Umbilical cord (tissue), 2 donors: ENCODE results near the gene SEMA3A. TPM values are rescaled to one million over a fixed set of nuclear protein-coding genes. Genes with fewer than 3 reads are reported as not detected.
"Not testable (repeated sequence)": the region's sequence is repeated elsewhere in the genome, so short reads cannot be mapped to it uniquely, and the experiment has no call there.

Experiments
- DNase-seq: peaks from one replicate; pipeline ENCODE4 v3.0.0-alpha.2; 2015; ENCODE audit warnings: low spot score
- total RNA-seq: library from RNA; depleted of rRNA; stranded (reverse); fragments of >200 nt; gene quantifications from one replicate; pipeline ENCODE4 v1.2.3, GENCODE V29; 2014; ENCODE audit warnings: low replicate concordance; ENCODE audit not compliant: insufficient read depth

Gene SEMA3A
- total RNA-seq, 1 donor from 2014 or later, result 10.4 TPM

- DNase-seq, result no peak
These were observed 39.4 kb downstream of the SEMA3A start for GRCh38 chr7:84154991-84155781.

- DNase-seq, result no peak
These were observed 41.6 kb downstream of the SEMA3A start for GRCh38 chr7:84152995-84153394.

DNA sequence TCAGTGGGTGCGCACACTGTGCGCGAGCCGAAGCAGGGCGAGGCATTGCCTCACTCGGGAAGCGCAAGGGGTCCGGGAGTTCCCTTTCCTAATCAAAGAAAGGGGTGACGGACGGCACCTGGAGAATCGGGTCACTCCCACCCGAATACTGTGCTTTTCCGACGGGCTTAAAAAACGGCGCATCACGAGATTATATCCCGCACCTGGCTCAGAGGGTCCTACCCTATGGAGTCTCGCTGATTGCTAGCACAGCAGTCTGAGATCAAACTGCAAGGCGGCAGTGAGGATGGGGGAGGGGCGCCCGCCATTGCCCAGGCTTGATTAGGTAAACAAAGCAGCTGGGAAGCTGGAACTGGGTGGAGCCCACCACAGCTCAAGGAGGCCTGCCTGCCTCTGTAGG lies 44.2 kb downstream of the SEMA3A start:
- not testable (repeated sequence) for DNase-seq

GRCh38 chr7:84149573-84149972 lies 45.0 kb downstream of the SEMA3A start:
- no peak for DNase-seq

- DNase-seq, result peak; percentile 57
These were observed 48.7 kb downstream of the SEMA3A start for GRCh38 chr7:84145892-84146291.

DNA sequence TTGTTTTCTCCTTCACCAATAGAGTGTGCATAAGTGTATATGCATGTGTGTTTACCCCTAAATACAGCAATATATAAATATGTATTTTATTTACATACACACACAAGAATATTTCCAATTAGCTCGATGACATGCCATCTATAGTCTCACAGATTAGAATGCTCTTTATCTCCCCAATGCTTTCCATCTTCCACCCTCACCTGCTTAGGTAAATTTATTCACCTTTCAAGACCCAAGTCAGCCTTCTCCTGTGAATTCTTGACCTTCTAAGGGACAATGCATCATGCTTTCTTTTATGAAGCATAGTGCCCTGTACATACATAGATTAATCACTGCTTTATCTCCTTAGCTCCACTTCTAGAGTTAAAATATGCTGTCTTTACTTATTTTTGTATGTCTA lies 49.7 kb downstream of the SEMA3A start:
- no peak for DNase-seq

DNA sequence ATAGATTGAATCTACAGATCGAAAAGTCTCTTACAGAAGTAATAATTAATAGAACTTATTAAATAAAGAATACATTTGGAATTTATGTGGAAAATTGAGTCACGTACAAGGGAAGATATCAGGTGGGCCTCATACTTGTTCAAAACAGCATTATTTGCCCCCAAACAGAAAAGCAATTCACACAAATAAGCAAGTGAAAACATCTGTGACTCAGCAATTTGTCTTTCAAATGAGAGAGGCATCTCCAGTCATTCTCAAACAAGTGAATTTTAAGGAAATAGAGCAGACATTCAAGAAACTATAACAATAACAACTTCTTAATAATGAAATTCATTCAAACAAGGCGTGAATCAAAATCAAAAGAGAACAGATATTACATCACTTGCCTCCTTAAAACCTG lies 50.1 kb downstream of the SEMA3A start:
- no peak for DNase-seq

DNA sequence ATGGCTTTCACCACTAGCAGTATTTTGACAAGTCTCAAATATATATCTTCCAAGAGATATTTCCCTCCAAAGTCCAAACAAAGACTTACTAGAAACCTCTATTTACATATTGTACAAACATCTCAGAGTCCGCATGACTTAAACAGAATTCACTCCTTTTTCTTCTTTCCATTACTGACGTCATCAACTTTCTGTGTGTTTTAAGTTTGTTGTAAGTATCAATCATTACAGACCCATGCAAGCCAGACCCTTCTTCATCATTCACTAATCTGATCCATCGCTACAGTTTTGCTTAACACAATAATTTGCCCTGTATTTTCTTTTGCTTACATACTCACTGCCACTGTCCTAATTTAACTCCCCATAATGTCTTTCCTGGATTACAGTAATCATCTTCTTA lies 51.9 kb downstream of the SEMA3A start:
- no peak for DNase-seq

DNA sequence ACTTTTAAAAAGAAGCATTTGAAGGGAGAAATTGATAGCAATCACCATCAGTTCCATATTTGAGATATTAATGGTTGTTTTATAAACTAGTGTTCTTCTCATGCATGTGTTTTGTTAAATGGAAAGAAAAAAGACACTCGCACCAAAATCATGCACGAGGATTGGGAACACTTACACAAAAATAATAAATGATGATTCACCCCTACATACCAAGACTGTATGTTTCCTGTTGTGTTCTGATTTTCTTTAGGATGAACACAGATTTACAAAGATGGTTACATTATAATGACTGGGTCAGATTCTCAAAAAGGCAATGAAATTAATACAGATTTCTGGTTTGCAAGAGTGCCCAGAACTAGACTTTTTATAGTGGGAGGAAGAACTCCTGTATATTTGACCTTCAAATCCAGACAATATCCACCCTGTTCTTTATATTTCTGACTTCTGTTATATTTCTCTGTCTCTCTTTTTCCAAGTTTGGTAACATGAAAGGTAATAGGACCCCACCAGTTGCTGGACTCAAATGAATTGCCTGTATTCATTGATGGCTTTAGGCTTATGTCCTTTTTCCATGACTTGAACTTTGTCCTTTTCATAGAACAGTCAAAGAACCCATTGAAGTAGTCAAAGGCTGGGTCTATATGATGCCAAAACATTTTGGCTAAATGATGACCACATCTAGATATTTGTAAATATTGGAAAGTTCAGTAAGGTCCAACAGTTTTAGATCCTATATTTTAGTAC lies 54.4 kb downstream of the SEMA3A start:
- no peak for DNase-seq

DNA sequence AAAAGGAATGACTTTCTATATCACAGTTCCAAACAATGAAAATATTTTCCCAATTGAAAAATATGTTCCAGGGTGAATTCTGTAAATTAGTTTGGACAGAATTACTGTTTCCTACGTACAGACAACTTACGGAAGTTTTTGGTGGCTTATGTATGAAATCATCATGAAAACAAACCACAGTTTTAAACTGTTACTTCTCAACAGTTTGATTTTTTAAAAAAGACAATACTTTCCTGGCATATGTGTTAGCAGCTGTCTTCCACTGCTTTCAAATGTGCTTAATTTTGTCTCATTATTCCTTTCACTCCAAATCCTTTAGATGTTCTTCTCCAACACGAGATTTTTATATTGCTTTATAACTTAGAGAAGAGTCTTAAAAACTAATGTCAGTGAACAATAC lies 56.2 kb downstream of the SEMA3A start:
- no peak for DNase-seq

DNA sequence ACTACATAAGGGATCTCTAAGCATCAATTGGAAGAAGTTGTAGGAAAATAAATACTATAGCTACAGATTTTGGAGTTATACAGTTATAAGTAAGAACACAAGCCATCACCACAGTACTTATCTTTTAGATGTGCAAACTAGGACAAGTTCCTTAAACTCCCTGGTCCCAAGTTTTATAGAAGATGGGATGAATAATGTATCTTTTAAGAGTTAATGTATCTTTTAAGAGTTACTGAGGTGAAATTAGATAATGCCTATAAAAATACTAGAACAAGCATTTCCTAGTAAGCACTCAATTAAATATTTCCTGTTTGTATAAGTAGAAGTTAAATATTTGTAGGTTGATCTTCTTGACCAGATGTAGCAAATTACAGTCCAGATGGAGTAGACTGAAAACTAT lies 56.8 kb downstream of the SEMA3A start:
- no peak for DNase-seq

- no peak for DNase-seq
These were observed 57.8 kb downstream of the SEMA3A start for GRCh38 chr7:84136809-84137208.

GRCh38 chr7:84136336-84136735 lies 58.3 kb downstream of the SEMA3A start:
- DNase-seq, result no peak

GRCh38 chr7:84134169-84134568 lies 60.4 kb downstream of the SEMA3A start:
- DNase-seq, result no peak

GRCh38 chr7:84125654-84126053 lies 68.9 kb downstream of the SEMA3A start:
- DNase-seq, result no peak

GRCh38 chr7:84123965-84124547 lies 70.5 kb downstream of the SEMA3A start:
- DNase-seq, result no peak

DNA sequence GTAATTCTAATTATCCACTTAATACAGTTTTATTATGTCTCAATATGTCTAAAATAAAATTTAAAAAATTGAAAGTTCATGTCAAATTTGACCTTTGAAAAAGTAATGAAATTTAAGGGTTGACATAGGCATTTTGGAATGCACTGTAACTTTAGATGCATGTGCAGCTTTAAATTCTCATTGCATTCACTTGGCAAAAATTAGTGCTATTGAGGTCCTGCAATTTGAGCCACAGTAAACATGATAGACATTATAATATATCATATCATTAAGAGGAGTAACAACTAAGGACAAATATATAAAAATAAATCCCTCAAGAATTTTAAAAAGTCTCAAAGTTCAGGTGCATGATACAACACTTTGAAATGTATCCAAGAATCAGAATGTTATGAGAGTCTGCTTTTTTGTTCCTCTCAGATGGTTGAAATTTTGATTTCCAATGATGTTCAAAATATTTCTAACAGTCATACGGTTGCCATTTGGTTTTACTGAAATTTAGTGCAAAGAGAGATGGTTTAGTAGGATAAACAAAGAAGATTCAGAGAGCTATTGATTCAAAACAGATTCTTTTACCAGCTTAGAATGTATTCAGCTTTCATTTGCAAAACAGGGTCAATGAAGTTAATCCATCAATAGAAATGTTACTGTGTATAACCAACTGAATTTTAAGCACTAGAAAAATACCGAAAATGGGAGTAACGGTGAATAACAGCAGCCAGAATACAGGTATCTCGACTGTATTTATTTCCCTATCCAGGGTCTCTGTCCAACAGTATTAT lies 71.8 kb downstream of the SEMA3A start:
- no peak for DNase-seq

- DNase-seq, result no peak
These were observed 77.3 kb downstream of the SEMA3A start for GRCh38 chr7:84117304-84117703.

DNA sequence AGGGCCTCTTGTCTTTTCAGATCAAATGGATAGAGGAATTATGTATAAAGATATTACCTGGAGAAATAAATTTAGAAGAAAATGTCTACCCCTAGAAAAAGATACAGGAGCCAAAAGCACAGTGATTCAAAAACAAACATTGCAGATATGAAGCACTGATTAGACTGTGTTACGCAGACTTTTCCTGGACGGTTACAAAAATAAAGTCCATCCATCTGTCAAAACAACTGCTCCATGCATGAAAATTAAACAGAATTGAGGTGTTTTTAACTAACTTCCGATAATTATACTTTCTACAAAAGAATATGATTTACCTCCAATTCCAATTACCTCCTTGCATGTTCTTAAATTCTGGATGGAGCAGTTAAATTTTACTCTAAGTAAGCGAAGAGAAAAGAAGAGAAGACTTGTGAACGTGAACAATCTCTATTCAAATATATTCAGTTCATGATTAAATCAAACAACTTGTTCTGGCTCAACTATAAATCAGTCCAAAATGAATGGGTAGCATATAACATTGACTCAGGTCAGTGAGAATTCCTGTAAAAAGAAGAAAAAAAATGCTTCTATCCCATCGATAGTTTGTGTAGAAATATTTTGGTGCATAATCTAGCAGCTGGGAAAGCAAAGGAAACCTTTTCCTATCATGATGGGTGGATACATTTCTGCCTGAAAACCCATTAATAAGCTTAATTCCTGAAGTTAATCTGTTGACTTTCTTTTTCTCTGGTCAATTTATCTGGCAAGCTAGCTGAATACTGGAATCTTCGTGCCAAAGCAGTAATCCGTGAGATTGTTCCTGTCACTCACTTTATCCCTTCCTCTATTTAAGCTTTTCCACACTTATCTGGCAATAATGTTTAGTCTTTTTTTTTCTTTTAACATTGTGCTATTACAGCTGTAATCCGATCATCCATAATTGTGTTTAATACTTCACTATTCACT lies 80.4 kb downstream of the SEMA3A start:
- no peak for DNase-seq

- DNase-seq, result peak; percentile 61
These were observed 81.3 kb downstream of the SEMA3A start for GRCh38 chr7:84113286-84113685.

- no peak for DNase-seq
These were observed 81.8 kb downstream of the SEMA3A start for GRCh38 chr7:84112771-84113170.
